Nephron (organoid): Measurements from ENCODE around the gene BCL6B.
A peak's percentile ranks its signal among the peaks of the same experiment; 100 is the strongest.
"Not testable (repeated sequence)": the region's sequence is repeated elsewhere in the genome, so short reads cannot be mapped to it uniquely, and the experiment has no call there.

Source experiments
- H3K27ac Mint-ChIP-seq, 3 experiments: 2 replicates each; pipeline ENCODE4 v1.8.0; 2020; ENCODE audit warnings: mixed read lengths in 3 of 3, mild to moderate bottlenecking in 2 of 3, moderate library complexity in 1 of 3
- H3K27me3 Mint-ChIP-seq: 2 replicates; pipeline ENCODE4 v1.8.0; 2021; ENCODE audit warnings: low read depth, mild to moderate bottlenecking, moderate library complexity, mixed read lengths
- H3K36me3 Mint-ChIP-seq: 2 replicates; pipeline ENCODE4 v1.8.0; 2020; ENCODE audit warnings: low read depth, mixed read lengths
- H3K4me1 Mint-ChIP-seq: 2 replicates; pipeline ENCODE4 v1.8.0; 2020; ENCODE audit warnings: mixed read lengths
- H3K4me3 Mint-ChIP-seq, 3 experiments: 2 replicates each; pipeline ENCODE4 v1.8.0; 2020; ENCODE audit warnings: mild to moderate bottlenecking in 3 of 3, mixed read lengths in 3 of 3, moderate library complexity in 2 of 3
- H3K9me3 Mint-ChIP-seq: 2 replicates; pipeline ENCODE4 v1.8.0; 2020; ENCODE audit warnings: mixed read lengths
- CTCF ChIP-seq, 3 experiments: fragments of 200-600 bp; sonication (generic); IDR thresholded peaks; one replicate each; pipeline ENCODE4 v1.5.0; 2021; ENCODE audit warnings: antibody characterized with exemption in 3 of 3; ENCODE audit not compliant: unreplicated experiment in 3 of 3

Gene BCL6B

GRCh38 chr17:7042501-7043181 lies 19.8 kb downstream of the BCL6B start:
- Mint-ChIP-seq H3K27me3 (peaks cover 72% of the 10 kb centered on the region), H3K4me1 (peaks cover 28% of the 10 kb centered on the region), H3K27ac (peak overlapping the region in 1 of 3 experiments; percentile 46), H3K9me3 (no peaks in the 10 kb centered on the region), H3K36me3 (no peaks in the 10 kb centered on the region), H3K4me3 (peak overlapping the region; percentile 76 to 83 (median 83))
- no peak for TF ChIP-seq CTCF (IDR thresholded peaks at IDR 0.05; ENCODE audit: unreplicated experiment in 3 of 3)

- no peak for TF ChIP-seq CTCF (IDR thresholded peaks at IDR 0.05; ENCODE audit: unreplicated experiment in 3 of 3)
- no peak overlapping the region for H3K27ac Mint-ChIP-seq
- H3K4me1 Mint-ChIP-seq = peaks cover 28% of the 10 kb centered on the region
- H3K9me3 Mint-ChIP-seq = no peaks in the 10 kb centered on the region
- H3K27me3 Mint-ChIP-seq = peaks cover 72% of the 10 kb centered on the region
- peak overlapping the region; percentile 46 to 83 (median 70) for H3K4me3 Mint-ChIP-seq
- H3K36me3 Mint-ChIP-seq = no peaks in the 10 kb centered on the region
Observed at GRCh38 chr17:7043182-7043496, 20.3 kb downstream of the BCL6B start.

- TF ChIP-seq CTCF (IDR thresholded peaks at IDR 0.05; ENCODE audit: unreplicated experiment in 3 of 3) = no peak
- Mint-ChIP-seq H3K4me3 (peak within 1 kb of the TSS; percentile 46 to 83 (median 70)), H3K27ac (no peak within 1 kb of the TSS)
Observed at GRCh38 chr17:7043497-7044198, 20.8 kb downstream of the BCL6B start, which contains the start of gene SLC16A11. SLC16A11 (minus strand) TSS chr17:7044092; CDS start chr17:7043513, 579 bp downstream.

GRCh38 chr17:7045492-7046126 lies 22.8 kb downstream of the BCL6B start:
- H3K36me3 Mint-ChIP-seq = no peaks in the 10 kb centered on the region
- peaks cover 35% of the 10 kb centered on the region for H3K4me1 Mint-ChIP-seq
- peak overlapping the region; percentile 59 to 77 (median 75) for H3K4me3 Mint-ChIP-seq
- peak; percentile 89 to 95 (median 91) for TF ChIP-seq CTCF (IDR thresholded peaks at IDR 0.05; ENCODE audit: unreplicated experiment in 3 of 3)
- H3K9me3 Mint-ChIP-seq = no peaks in the 10 kb centered on the region
- peak overlapping the region; percentile 0 to 67 (median 19) for H3K27ac Mint-ChIP-seq
- peaks cover 66% of the 10 kb centered on the region for H3K27me3 Mint-ChIP-seq

More at GRCh38 chr17:7043497-7044198, 20.8 kb downstream of the BCL6B start, which contains the start of gene SLC16A11:
- no peaks in the 10 kb centered on the region for H3K36me3 Mint-ChIP-seq
- H3K4me1 Mint-ChIP-seq = peaks cover 28% of the 10 kb centered on the region
- no peaks in the 10 kb centered on the region for H3K9me3 Mint-ChIP-seq
- H3K27me3 Mint-ChIP-seq = peaks cover 72% of the 10 kb centered on the region

GRCh38 chr17:7046127-7046724 lies 23.4 kb downstream of the BCL6B start:
- TF ChIP-seq CTCF (IDR thresholded peaks at IDR 0.05; ENCODE audit: unreplicated experiment in 3 of 3) = peak in 1 of 3 experiments; percentile 9
- Mint-ChIP-seq H3K36me3 (no peaks in the 10 kb centered on the region), H3K27me3 (peaks cover 62% of the 10 kb centered on the region), H3K4me3 (peak overlapping the region; percentile 59 to 77 (median 75)), H3K4me1 (peaks cover 31% of the 10 kb centered on the region), H3K9me3 (no peaks in the 10 kb centered on the region), H3K27ac (peak overlapping the region; percentile 19 to 70 (median 67))

GRCh38 chr17:7046725-7047397 lies 24.0 kb downstream of the BCL6B start:
- Mint-ChIP-seq H3K4me1 (peaks cover 25% of the 10 kb centered on the region), H3K27ac (peak overlapping the region; percentile 2 to 70 (median 67)), H3K4me3 (peak overlapping the region; percentile 59 to 77 (median 75)), H3K27me3 (peaks cover 59% of the 10 kb centered on the region)
- not testable (repeated sequence) for H3K9me3 Mint-ChIP-seq, H3K36me3 Mint-ChIP-seq
